GM12891 (cell line): ENCODE results near the gene SMCHD1.

Experiments used
- PAX5 ChIP-seq: IDR thresholded peaks from 2 replicates; pipeline ENCODE4 v1.6.1; 2011; ENCODE audit warnings: low read length, moderate library complexity, mild to moderate bottlenecking; ENCODE audit not compliant: insufficient read depth, severe bottlenecking
- POLR2A ChIP-seq: IDR thresholded peaks from 2 replicates; pipeline ENCODE4 v1.6.1; 2011; ENCODE audit warnings: low read depth, low read length, control low read depth
- POLR2AphosphoS5 ChIP-seq: IDR thresholded peaks from 2 replicates; pipeline ENCODE4 v1.6.1; 2011; ENCODE audit warnings: low read depth, low read length, control low read depth
- SPI1 ChIP-seq: IDR thresholded peaks from 2 replicates; pipeline ENCODE4 v1.6.1; 2011; ENCODE audit warnings: low read depth, low read length, control low read depth
- TAF1 ChIP-seq: IDR thresholded peaks from 2 replicates; pipeline ENCODE4 v1.6.1; 2011; ENCODE audit warnings: low read depth, low read length, control low read depth

DNA sequence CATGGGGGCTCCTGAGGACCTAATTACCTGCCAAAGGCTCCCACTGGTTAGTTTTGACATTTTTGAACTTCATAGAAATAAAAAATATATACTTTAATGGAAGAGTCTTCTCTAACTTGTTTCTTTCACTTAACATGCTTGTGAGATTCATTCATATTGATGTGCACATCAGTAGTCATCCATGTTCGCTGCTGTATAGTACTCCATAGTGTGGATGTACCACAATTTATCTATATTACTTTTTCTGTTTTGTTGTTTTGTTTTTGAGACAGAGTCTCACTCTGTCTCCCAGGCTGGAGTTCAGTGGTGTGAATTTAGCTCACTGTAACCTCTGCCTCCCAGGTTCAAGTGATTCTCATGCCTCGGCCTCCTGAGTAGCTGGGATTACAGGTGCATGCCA lies 168.4 kb downstream of the SMCHD1 start:
- TF ChIP-seq POLR2A, result no peak
- TF ChIP-seq POLR2AphosphoS5, result no peak
- TF ChIP-seq TAF1, result no peak
- no peak for TF ChIP-seq SPI1
- no peak for TF ChIP-seq PAX5
